NCI-H187 treated with DMSO at 0.1 percent for 48 hours (cell line): ENCODE measurements around the gene SEMA5B.

Source experiments
- DNase-seq: peaks from one replicate; lab custom pipeline; 2025; lab: John Stamatoyannopoulos, UW

The SEMA5B gene

DNA sequence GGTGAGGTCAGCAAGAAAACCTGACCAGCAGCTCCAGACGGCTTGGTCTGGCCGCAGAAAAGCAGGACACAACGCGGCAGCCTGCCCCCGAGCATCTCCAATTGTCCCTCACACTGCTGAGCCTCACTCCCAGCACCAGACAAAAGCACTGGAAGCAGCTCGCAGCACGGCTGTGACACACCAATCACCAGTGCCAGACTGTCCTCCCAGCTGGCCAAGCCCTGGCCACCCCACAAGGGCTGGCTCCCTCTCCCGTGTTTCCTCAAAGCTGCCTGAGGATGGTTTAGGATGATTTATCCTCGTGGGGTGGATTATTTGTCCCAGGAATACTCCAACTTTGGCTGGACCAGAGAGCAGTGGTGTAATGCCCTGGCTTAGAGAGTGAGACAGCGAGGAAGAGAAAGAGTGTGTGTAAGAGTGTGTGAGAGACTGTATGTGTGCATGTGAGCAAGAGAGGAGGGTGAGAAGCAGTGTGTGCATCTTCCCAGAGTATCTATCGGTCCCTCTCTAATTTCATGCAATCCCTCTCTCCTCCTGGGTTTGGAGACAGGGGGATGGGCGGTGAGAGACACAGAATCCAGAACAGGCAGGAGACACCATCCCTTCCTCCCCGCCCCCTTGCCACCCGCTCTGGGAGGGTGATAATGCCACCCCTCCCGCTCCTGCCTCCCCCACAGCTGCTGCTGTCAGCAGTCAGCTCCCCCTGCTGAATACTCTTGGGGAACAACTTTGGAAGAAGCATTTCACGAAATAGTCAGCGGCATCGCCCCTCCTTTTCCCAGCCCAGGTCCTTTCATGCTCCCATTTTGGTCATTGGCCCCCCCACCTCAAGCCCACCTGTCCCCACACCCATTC, 34.2 kb downstream of the SEMA5B start:
- no peak for DNase-seq

DNA sequence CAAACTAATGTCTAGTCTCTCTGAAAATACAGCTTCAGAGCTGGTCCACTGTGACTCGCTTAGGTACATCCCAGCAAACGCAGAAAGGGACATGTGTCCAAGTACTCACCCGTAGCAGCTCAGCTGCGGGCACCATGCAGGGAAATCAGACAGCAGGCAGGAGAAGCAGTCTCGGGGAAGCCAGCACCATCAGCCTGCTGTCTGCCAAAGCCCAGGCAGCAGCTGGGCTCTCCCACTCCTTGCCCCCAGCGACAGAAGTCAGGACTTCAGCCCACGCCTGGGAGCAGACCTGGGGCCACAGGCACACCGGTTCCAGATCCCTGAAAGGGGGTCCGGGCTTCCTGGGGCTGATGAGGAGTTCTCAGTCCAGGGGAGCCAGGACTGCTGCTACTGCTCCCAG, 34.9 kb downstream of the SEMA5B start:
- no peak for DNase-seq

DNA sequence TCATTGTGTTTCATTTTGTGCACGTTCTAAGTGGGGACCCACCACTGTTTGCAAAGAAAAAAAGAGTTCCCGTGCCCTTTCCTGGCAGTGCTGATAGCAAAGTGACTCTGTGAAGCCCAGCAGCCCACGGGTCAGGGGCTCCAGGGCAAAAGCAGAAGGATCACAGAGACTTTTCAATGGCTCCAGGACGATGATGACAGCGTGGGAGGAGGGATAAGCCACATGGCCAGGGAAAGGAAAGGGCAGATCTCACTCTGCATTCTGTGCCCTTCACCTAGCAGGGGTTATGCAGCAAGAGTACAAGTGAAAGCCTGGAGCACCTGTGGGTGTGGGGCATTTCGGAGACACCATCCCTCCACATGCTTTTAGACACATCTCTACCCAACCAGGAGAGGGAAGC, 35.4 kb downstream of the SEMA5B start:
- no peak for DNase-seq

DNA sequence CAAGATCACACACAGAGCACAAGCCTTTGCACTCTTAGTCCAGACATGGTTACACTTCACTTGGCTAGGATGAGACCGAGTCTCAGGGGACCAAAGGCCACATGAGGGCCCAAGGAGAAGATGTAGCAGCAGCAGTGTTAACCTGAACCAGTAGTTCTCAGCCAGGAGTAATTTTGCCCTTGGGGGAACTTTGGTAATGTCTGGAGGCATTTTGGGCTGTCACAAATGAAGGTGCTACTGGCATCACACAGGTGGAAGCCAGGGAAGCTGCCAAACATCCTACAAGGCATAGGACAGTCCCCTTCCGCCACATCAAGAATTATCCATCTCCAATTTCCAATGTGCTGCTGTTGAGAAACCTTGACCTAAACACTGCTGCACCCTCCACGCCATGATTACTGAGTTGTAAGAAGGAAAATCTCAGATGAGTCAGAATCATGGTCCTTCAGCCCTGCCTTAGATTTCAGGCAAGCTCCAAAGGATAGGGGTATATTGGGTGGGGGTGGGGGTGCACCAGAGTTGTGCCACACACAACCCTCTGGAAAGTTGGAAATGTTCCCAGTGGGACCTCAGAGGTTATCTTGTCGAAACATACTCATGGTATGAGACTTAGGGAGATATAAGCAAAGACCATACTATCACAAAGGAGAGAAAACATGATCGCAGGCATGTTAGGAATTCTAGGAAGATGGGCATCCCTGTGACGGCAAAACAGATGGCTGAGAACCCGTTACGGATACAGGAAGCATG, 36.2 kb downstream of the SEMA5B start:
- no peak for DNase-seq

DNA sequence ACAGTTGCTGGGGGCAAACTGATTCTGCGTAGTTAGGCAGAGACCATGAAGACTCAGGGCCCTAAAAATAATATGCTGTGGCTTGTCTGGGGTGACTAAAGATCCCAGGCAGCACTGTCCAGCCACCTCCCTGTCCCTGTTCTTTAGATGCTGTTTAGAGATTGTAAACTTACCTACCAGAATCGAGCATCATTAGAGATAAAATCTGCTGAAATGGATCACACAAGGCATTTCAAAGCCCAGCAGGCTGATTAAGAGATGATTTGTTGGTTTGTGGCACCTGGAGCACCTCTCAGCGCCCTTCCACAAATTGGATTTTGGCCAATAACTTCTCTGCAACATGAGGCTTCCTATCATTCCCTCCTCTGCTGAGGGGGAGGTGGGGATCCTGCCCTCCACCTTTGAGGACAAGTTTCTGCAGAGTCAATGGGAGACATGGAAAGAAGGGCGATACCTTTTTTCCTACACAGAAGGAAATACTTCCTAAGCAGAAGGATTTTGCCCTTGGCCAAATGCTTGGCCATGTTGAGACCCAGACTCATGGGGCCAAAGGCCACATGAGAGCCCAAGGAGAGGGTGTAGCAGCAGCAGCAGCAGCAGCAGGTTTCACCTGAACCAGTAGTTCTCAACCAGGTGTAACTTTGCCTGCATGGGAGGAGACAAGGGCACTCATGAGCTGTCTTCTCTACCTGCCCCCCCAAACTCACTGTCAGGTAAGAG, 37.5 kb downstream of the SEMA5B start:
- no peak for DNase-seq

DNA sequence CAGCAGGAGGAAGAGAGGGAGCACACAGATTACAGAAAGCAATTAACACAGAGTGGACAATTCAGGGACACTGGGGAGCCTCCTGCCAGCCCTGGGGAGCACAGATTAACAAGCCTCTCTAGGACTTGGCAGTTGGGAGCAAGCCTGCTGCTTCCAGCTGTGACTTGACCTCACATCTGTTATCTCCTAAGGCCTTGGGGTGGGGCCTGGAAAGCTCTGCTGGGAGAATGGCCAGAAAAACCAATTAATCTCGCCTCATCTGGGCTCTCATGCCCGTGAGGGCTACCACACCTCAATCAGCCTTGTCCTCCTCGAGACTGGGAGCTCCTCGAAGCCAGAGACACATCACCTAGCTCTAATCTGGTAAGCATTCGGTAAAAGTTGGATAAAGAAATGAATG, 39.1 kb downstream of the SEMA5B start:
- DNase-seq, result no peak

DNA sequence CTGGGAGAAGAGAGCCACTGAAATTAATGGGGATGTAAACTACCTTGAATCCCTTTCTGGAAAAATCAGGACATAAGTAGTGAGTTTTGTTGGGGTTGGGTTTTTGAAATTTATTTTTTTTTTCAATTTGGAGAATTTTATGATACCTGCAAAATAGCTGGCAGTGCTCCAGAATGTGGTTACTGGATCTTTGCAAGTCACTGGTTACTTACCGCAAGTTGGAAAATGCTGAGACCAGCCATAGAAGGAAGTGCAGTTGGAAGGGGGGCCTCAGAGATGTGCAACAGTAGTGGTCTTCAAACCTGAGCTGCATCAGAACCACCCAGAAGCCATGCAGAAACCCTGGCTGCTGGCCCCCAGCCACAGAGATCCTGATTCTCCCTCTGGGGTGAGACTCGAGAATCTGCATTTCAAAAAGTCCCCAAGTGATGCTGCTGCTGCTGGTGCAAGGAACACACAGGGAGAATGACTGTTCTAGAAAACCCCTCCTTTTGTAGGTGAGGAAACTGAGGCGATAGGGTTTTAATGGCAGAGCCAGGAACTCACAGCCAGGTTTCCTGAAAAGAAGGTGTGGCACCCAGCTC, 39.7 kb downstream of the SEMA5B start:
- no peak for DNase-seq

DNA sequence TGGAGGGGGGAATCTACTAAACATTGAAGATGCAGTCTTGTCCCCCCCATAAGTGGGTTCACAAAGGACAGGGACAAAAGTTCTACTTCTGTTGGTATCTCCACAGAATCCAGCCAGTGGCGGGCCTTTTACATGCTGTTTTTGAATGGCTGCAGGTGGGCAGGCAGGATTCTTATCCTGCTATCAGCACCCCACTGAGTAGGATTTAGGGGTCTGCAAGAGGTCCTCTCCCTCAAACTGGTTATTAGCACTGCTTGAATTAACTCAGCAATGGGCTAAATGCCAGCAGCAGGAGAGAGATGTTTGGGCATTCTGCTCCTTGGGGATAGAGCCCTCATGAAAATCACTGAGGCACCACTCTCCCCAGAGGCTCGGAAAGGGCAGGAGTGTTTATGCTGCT, 40.3 kb downstream of the SEMA5B start:
- no peak for DNase-seq

DNA sequence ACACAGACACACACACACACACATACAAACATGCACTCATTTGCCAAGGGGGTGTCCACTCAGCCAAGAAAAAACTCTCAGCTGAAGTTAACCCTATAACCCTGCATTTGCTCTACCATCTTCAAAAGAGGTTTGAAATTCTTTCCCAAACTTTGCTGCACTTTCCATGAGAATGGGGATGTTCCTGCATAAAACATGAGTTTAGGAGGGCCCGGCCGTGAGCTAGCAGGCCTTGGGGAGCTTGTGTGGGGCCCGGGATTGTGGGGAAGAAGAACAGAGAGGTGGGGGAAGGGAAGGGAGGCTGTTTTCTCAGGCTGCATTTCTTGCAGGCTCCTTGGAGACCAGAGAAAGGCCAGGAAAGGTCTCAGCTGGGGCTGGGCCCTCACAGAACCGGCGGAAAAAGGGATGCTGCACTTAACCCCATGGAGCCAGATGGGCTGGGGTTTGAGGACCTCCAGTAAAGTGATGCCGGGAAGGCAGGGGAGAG, 40.8 kb downstream of the SEMA5B start:
- no peak for DNase-seq

DNA sequence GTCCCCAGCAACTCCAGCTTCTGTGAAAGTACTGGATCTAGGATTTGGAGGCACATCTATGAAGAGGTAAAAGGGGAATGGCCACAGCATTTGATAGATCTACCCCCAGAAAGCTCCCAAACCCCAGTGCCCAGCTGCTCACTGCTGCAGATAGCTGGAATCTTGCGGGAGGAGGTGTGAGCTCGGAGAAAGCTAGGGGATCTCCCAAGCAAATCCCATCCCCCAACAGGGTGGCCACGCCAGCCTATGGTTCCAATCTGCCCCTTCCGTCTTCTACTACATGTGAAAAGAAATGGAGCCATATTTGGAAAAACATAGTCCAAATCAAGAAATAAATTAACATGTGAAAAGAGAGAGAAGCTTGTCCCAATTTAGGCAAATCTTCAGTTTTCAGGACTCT, 42.0 kb downstream of the SEMA5B start:
- no peak for DNase-seq

DNA sequence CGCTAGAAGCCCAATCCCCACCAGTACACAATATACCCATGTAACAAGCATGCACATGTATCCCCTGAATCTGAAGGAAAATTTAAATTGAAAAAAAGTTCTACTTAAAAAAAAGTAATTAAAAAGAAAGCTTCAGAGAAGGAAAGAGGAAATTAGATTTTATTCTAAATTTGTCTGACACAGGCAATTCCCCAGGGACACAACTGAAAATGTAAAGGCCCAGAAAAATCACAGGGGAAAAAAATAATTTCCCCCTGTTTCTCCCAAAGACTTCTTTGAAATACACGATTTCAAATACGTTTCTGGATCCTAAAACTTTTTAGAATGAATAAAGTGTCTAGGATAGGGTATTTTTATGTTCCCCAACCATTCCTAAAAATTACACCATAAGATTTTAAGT, 42.9 kb downstream of the SEMA5B start:
- no peak for DNase-seq

DNA sequence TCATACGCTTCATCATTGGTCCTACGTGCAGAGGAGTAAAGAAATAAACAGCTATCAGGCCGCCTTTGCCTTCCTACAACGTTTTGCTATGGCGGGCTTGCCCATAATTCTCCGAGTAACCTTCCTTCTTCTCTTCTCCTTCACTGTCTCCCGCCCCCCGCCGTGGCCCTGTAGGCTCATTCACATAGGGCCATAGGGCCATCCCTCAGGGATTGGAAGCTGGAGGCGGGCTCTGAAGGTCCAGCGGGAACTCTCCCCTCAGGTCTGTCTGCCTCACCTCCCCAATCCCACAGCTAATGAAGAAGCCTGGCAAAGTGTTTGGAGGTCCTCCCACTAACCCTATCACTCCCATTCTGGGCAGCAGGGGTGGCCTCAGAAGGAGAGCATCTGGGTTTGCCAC, 43.6 kb downstream of the SEMA5B start:
- no peak for DNase-seq

DNA sequence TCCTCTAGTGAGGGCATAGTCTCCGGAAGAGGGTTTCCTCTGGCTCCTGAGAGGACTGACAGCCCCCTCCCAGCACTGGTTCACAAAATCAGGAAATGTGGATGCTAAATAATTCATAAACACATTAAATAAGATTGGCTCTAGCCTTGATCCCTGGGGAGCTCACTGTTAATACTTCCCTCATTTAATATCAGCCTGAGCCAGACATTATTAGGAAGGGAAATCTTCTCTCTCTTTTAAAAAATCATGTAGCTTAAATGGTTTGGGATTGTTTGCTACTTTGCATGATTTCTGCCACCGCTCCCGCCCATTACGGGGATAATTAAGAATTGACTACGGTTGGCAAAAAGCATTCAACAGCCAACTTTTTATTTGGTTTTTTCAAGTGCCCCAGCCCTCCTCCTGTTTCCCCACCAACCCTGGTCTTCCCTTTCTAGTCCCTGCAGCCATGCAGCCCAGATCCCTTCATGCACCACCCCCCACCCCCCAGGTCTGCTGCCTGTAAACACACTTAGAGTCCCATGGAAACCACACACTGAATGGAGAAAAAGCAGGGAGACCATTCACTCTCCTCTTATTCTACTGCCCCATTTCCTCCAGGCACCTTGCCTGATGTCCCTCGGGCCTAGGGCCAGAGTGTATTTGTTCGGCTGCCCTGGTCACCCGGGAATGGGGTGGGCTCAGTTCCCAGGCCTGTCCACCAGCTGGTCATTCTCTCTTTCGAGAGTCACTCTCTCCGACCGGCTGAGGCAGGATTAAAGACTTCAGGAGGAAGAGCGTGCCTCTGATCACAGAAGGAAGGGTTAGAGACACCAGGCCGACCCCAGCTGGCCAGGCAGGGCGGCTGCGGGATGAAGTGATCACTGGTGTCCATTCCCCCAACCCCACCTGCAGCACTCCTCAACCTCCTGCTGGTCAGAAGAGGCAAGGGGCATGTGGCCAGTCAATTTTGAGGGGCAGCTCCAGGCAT, 45.1 kb downstream of the SEMA5B start:
- no peak for DNase-seq

DNA sequence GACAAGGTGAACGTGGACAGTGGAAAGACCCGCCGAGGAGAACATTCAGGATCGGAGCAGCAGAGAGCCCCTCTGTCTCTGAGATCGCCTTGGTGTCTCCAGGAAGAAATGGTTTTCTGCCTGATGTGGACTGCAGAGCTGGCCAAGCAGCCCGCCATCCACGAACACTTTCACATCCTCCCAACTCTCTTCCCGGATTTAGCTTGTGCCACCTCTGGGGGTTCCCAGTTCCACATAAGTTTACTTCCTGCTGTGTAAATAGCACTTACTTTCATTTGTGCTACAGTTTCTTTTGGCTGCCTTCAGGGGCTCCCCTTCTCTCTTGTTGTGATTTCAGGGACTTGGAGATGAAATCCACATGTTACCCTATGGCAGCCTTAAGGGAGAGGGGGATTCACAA, 48.4 kb downstream of the SEMA5B start:
- no peak for DNase-seq

DNA sequence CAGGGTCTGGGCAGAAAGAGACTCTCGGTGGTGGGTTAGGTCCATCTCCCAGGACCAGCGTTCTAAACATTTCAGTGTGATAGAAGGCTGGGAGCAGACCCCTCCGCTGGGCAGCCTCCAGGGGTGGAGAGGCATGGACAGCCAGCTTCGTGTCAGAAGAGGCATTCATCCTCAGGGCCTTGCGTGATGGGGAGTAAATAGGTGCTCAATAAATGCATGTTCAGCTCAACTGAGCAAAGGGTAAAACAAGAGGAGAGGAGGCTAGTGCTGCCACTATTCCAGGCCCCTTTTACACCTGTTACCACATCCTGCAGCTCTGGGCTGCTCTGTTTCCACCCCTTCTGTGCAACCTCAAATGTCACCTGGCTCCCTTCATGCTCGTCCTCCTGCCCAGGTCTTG, 49.0 kb downstream of the SEMA5B start:
- DNase-seq, result no peak

DNA sequence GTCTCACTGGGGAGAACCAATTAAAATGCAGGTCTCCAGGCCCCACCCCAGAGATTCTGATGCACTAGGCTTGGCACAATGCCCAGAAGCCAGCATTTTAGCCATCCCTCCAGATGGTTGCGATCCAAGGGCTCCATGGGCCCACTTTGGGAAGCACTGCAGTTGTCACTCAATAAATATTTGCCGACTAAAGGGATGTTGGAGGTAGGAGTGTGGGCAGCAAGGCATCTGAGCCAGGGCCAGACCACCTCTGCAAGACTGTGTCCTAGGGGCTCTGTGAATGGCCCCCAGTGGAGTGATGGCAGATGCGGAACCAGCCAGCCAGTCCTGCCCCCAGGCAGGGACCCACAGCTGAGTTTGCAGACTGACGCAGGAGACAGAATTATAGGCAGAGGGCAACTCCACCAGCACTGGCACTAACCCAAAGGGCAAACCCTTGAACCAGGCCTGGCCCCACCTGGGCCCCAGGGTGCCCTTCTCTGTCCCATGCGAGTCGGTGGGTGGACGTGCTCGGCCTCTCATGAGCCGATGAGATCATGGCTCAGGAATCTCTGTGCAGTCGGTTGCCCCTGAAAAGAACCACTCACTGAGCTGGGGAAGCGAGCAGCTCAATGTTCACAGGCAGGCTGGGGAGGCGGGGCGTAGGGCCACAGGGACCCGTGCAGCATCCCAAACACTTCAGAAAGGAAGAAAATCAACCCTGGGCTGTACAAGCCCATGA, 49.7 kb downstream of the SEMA5B start:
- DNase-seq, result no peak

DNA sequence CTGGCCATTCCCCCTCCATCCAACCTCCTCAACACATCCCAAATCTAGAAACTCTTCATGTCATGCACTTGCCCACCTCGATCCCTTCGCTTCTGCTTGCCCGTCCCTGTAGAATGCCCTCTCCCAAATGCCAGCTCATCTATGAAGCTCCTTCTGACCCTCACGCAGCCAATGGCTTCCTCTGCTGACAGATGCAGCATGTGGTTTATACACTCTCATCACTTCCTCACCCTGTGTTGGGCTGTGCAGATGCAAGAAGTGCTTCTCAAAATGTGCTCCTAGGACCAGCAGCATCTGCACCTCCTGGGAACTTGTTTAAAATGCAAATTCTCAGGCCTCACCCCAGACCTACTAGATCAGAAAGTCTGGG, 51.7 kb downstream of the SEMA5B start:
- no peak for DNase-seq

DNA sequence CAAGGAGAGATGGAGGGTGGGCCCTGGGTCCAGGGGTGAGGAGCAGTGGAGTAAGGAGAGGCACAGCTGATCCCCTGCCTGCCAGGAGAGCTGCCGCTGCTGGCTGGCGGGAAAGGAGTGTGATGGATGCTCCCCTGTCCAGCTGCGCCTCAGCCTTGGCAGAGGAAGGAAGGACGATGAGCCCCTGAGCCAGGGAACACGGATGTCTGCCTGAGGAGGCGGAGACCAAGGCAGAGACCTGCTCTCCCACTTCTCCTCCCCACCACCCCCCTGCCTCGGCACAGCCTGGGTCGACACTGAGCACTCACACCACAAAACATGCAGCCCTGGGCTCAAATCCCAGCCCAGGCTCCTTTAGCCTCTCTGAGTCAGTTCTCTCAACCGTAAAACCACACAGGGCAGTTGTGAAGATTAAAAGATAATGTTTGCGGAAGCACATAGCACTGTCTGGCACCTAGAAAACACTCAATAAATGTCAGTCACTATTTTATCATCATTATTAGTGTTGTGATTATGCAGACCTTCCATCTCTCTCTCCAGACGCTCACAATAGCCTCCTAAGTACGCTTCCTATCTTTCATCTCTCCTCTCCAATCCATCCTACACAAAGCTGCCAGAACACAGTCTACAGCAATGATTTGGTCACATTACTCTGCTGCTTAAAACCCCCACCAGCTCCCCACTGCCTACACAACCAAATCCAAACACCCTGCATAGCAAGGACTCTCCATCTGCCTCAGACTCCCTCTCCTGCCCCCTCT, 52.2 kb downstream of the SEMA5B start:
- no peak for DNase-seq

DNA sequence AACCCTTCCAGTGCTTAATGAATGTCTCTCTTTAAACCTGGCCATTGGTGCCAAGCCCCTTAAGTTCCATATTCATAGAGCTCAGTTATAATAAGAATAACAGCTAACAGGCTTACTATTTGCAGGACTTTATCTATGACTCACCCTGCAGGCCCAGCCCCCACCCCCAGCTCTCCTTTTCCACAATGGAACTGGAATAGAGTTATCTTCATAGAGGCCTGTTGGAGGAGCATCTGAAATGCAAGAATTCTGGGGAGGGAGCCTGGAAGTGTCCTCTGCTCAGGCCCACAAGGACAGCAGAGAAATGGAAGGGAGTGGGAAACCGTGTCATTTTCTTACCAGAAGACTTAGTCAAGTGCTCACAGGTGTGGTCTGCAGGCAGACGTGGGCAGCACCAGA, 52.8 kb downstream of the SEMA5B start:
- DNase-seq, result no peak
